Peyer's patch (tissue), 4 donors: ENCODE results near the gene GSAP. TPM values are rescaled to one million over a fixed set of nuclear protein-coding genes. Genes with fewer than 3 reads are reported as not detected.

Experiments used
- DNase-seq, 3 donors: peaks; one replicate each; pipeline ENCODE4 v3.0.0-alpha.2; 2017 to 2019
- H3K27ac ChIP-seq, 4 donors: fragments of 200-600 bp; sonication (generic); one replicate each; pipeline ENCODE4 v1.5.1; 2016 to 2019
- H3K27me3 ChIP-seq, 2 donors: fragments of 200-600 bp; sonication (generic); one replicate each; pipeline ENCODE4 v1.5.1; 2019
- H3K36me3 ChIP-seq, 3 donors: fragments of 200-600 bp; sonication (generic); one replicate each; pipeline ENCODE4 v1.5.1; 2016 to 2019
- H3K4me1 ChIP-seq, 4 donors: fragments of 200-600 bp; sonication (generic); one replicate each; pipeline ENCODE4 v1.5.1; 2016 to 2019
- H3K4me3 ChIP-seq, 4 donors: fragments of 200-600 bp; sonication (generic); 1 replicate in 3 of 4; 2 replicates in 1 of 4; pipeline ENCODE4 v1.5.1; 2016 to 2019; ENCODE audit warnings: mild to moderate bottlenecking in 1 of 4
- H3K9me3 ChIP-seq, 4 donors: fragments of 200-600 bp; sonication (generic); one replicate each; pipeline ENCODE4 v1.5.1; 2016 to 2019; ENCODE audit warnings: mild to moderate bottlenecking in 1 of 4
- CTCF ChIP-seq, 6 experiments: fragments of 450-650 bp in 4 of 6; fragments of 200-600 bp in 2 of 6; sonication (generic) in 1 of 6; IDR thresholded peaks; one replicate each; pipeline ENCODE4 v1.5.1; 2017 to 2019; ENCODE audit warnings: antibody characterized with exemption in 6 of 6, mild to moderate bottlenecking in 3 of 6, moderate library complexity in 1 of 6
- POLR2A ChIP-seq, 2 donors: fragments of 450-650 bp; IDR thresholded peaks; one replicate each; pipeline ENCODE4 v1.5.1; 2017; ENCODE audit warnings: antibody characterized with exemption in 2 of 2, mild to moderate bottlenecking in 2 of 2, moderate library complexity in 2 of 2
- total RNA-seq, 4 donors: library from RNA; depleted of rRNA; stranded (reverse); fragments of >200 nt; gene quantifications; one replicate each; pipeline ENCODE4 v1.1.0, GENCODE V29; 2016

Gene GSAP
- total RNA-seq, 4 donors from 2014 or later = 6.8 to 70.1 (median 28.7) TPM

GRCh38 chr7:77461246-77461645 is 45.1 kb upstream of the GSAP start:
- no peaks in the 10 kb centered on the region for H3K9me3 ChIP-seq
- no peak overlapping the region for H3K27ac ChIP-seq
- no peaks in the 10 kb centered on the region for H3K27me3 ChIP-seq
- TF ChIP-seq CTCF (IDR thresholded peaks at IDR 0.05) (no peak), POLR2A (IDR thresholded peaks at IDR 0.05) (no peak)
- DNase-seq = no peak
- no peaks in the 10 kb centered on the region for H3K4me1 ChIP-seq
- no peak overlapping the region for H3K4me3 ChIP-seq
- no peaks in the 10 kb centered on the region for H3K36me3 ChIP-seq

DNA sequence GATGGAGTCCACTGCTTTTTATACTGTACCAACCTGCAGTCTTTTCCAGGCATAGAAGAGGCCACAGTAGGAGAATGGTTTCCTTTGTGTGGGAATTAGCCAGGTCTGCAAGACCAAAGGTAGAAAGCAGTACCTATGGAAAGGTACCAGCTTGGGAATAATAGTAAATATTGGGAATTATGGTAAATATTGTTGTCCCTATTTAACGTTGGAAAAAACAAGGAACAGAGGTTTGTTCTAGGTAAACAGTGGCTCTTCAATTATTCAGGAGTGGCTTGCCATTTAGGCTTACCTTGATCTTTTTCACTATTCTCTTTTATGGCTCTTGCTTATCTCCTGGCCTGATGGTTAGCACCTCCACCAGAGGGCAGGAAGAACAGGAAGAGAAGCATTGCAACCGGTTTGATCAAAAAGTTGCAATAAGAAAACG is 43.9 kb upstream of the GSAP start:
- H3K4me1 ChIP-seq = no peaks in the 10 kb centered on the region
- H3K27ac ChIP-seq = no peak overlapping the region
- H3K27me3 ChIP-seq = no peaks in the 10 kb centered on the region
- TF ChIP-seq CTCF (IDR thresholded peaks at IDR 0.05) (peak in 4 of 6 experiments; percentile 20 to 66 (median 64)), POLR2A (IDR thresholded peaks at IDR 0.05) (no peak)
- H3K9me3 ChIP-seq = no peaks in the 10 kb centered on the region
- no peak overlapping the region for H3K4me3 ChIP-seq
- no peaks in the 10 kb centered on the region for H3K36me3 ChIP-seq
- DNase-seq = no peak

GRCh38 chr7:77459311-77459726 is 43.2 kb upstream of the GSAP start:
- Histone ChIP-seq H3K4me3 (no peak overlapping the region), H3K27ac (no peak overlapping the region), H3K36me3 (no peaks in the 10 kb centered on the region), H3K9me3 (no peaks in the 10 kb centered on the region), H3K27me3 (no peaks in the 10 kb centered on the region), H3K4me1 (no peaks in the 10 kb centered on the region)
- no peak for DNase-seq
- TF ChIP-seq CTCF (IDR thresholded peaks at IDR 0.05) (no peak), POLR2A (IDR thresholded peaks at IDR 0.05) (no peak)

DNA sequence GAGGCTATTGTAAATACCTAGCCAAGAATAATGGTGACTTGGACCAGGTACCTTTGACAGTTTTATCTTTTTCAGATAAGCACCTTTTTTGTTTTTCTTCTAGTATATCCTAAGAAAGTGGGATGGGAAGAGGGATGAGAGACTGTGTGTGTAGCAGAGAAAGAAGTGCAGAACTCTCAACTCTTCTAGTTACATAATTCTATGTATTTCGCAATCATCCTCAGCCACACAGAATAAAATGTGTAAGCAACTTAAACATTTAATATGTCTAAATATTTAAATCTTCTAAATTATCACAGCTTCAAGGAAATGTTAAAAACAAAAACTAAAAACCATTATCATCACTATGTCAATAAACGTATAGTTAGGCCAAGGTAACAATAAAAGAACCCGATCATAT is 42.6 kb upstream of the GSAP start:
- TF ChIP-seq CTCF (IDR thresholded peaks at IDR 0.05) (no peak), POLR2A (IDR thresholded peaks at IDR 0.05) (no peak)
- no peak overlapping the region for H3K27ac ChIP-seq
- H3K4me3 ChIP-seq = no peak overlapping the region
- no peak for DNase-seq
- H3K9me3 ChIP-seq = no peaks in the 10 kb centered on the region
- H3K36me3 ChIP-seq = no peaks in the 10 kb centered on the region
- H3K4me1 ChIP-seq = no peaks in the 10 kb centered on the region
- H3K27me3 ChIP-seq = no peaks in the 10 kb centered on the region

GRCh38 chr7:77457779-77458178 is 41.6 kb upstream of the GSAP start:
- H3K4me1 ChIP-seq = no peaks in the 10 kb centered on the region
- no peak for DNase-seq
- TF ChIP-seq POLR2A (IDR thresholded peaks at IDR 0.05) (no peak), CTCF (IDR thresholded peaks at IDR 0.05) (no peak)
- H3K36me3 ChIP-seq = no peaks in the 10 kb centered on the region
- H3K27me3 ChIP-seq = no peaks in the 10 kb centered on the region
- H3K9me3 ChIP-seq = no peaks in the 10 kb centered on the region
- no peak overlapping the region for H3K4me3 ChIP-seq
- no peak overlapping the region for H3K27ac ChIP-seq

GRCh38 chr7:77456696-77457095 is 40.5 kb upstream of the GSAP start:
- TF ChIP-seq POLR2A (IDR thresholded peaks at IDR 0.05) (no peak), CTCF (IDR thresholded peaks at IDR 0.05) (no peak)
- Histone ChIP-seq H3K27me3 (no peaks in the 10 kb centered on the region), H3K9me3 (no peaks in the 10 kb centered on the region), H3K4me3 (no peak overlapping the region), H3K36me3 (no peaks in the 10 kb centered on the region), H3K4me1 (no peaks in the 10 kb centered on the region), H3K27ac (no peak overlapping the region)
- DNase-seq = no peak
